GM21528 (cell line): ENCODE data around the gene CDH2.

Source experiments
- ATAC-seq: cut with Tn5 transposase; IDR thresholded peaks from one replicate; pipeline ENCODE4 v1.9.1; 2021; ENCODE audit warnings: mild to moderate bottlenecking, moderate library complexity; ENCODE audit not compliant: unreplicated experiment, low FRiP score

The CDH2 gene

GRCh38 chr18:28171837-28172236 lies 5.1 kb downstream of the CDH2 start:
- no peak for ATAC-seq

DNA sequence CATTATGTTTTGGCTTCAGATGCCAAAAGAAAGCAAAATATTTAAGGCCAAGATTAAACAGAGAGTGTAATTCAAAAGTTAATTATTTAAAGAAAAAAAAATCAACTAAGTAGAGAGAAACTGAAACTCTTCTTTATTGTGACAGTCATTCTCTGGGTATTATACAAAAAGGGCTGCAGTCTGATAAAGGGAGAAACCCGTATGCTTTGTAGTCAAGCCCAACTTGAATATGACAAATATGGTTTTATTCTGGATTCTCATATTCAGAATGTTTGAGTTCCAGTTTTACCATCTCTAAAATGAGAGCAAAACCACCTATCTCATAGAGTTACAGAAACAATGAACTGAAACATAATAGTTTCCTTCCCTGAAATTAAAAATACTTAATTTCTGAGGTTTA lies 8.2 kb downstream of the CDH2 start:
- ATAC-seq = no peak

GRCh38 chr18:28167835-28168349 lies 9.0 kb downstream of the CDH2 start:
- ATAC-seq = no peak

- ATAC-seq = no peak
These were observed 12.0 kb downstream of the CDH2 start for GRCh38 chr18:28164771-28165483.

DNA sequence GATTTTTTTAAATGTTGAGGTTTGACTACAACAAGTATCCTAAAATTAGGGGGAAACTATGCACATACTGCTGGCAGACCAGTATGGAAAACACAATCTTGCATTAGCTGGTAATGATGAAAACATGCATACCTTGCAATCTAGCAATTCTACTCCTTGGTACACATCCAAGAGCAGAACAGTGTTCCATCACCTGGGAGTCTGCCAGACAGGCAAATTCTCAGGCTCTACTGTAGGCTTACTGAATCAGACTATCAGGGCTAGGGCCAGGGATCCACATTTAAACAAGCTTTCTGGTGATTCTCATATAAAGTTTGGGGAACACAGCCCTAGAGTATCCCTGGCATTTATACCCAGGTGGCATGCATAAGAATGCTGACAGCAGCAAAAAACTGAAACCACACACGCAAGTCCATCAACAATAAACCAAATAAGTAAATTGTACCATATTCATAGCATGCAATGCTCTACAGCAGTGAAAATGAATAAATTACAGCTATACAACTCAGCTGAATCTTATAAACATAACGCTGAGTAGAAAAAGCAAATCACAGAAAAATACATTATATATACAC lies 13.6 kb downstream of the CDH2 start:
- ATAC-seq = no peak

- no peak for ATAC-seq
These were observed 15.0 kb downstream of the CDH2 start for GRCh38 chr18:28161608-28162599.

- ATAC-seq = no peak
These were observed 17.9 kb downstream of the CDH2 start for GRCh38 chr18:28159055-28159454.

GRCh38 chr18:28158083-28158581 lies 18.8 kb downstream of the CDH2 start:
- no peak for ATAC-seq

GRCh38 chr18:28153485-28154065 lies 23.4 kb downstream of the CDH2 start:
- no peak for ATAC-seq

- no peak for ATAC-seq
These were observed 24.2 kb downstream of the CDH2 start for GRCh38 chr18:28152754-28153153.

DNA sequence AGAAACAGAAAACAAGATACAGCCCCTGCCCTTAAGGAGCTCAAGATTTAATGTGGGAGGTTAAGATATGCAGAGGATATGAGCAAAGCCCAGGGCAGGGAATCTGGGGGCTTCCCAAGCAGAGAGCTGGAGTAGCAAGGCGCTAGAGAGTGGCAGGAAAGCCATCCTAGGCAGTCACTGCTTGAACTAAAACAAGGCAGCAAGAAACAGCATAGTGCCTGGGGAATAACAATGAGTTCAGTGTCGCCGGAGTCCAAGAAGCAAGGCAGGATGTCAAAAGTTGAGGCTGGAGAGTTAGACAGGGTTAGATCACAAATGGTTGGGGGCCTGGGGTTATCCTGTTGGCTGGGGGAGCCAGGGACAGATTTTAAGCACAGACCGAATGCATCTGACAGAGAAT lies 24.6 kb downstream of the CDH2 start:
- no peak for ATAC-seq

- no peak for ATAC-seq
These were observed 25.5 kb downstream of the CDH2 start for GRCh38 chr18:28151434-28151833.

DNA sequence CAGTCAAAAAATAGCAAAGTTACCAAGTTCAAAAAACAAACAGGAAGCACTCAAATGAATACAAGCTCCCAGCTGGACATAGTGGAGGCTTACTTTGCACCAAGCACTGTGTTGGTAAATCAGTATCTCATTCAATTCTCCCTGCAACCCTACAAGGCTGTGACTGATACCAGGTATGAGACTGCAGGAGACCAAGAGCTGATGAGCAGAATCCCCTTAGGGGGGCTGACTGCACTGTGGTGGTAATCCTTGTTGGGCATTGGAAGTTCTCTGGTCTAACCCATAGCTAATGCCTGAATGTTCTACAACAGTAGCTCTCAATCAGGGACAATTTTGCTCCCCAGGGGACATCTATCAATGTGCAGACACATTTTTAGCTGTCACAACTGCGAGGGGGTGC lies 26.0 kb downstream of the CDH2 start:
- no peak for ATAC-seq

DNA sequence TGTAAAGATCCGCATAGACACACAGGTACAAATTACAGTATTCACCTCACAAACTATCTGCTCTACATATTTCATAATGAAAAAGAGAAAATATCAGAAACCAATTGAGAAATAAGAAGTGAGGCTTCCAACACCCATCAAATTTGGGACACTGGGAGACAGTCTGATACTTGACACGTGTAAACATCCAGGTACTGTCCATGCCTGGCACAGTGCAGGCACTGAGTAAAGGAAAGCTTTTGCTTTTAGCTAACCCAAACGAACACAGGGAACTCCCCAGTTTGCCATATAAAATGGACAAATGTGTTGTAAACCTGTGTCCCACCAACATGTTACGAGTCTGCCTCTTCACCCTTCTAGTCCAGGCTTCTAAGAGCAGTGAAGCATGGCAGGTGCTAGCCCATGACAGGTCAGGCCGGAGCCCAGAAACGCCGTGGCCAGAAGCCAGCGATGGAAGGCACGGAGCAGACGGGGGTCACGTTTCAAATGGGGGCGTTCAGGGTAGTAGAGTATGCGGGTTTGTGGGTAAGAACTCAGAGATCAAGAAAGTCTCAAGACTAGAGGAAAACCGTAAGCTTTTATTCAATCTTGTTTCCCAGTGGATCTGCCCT lies 27.0 kb downstream of the CDH2 start:
- no peak for ATAC-seq

DNA sequence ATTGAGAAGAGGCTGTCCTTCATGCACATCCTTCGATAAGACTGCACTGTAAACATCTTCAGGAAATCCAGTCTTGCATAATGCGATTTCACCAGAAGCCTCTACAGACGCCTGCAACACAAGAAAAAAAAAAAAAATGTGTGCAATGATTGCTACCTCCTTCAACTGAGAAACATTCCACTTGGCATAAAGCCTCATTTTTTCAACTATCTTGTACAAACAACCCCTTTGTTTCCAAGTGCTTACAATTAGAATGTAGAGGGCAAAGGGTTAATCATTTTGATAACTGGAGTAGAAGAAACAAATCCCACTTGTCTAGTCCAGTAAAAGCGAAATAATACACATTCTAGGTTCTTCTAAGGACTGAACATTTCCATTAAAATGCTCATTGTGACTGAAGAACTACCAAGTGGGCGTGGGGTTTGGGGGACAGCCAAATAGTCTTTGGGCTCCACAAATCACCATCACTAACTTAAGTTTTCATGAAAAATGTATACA lies 29.2 kb downstream of the CDH2 start:
- ATAC-seq = no peak

DNA sequence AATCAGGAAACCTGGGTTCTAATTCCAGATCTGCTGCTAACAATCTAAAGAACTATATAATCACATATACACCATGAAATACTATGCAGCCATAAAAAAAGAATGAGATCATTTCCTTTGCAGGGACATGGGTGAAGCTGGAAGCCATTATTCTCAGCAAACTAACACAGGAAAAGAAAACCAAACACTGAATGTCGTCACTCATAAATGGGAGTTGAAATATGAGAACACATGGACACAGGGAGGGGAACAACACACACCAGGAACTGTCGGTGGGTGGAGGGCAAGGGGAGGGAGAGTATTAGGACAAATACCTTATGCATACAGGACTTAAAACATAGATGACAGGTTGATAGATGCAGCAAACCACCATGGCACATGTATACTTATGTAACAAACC lies 33.2 kb downstream of the CDH2 start:
- no peak for ATAC-seq

- no peak for ATAC-seq
These were observed 38.1 kb downstream of the CDH2 start for GRCh38 chr18:28138816-28139215.

DNA sequence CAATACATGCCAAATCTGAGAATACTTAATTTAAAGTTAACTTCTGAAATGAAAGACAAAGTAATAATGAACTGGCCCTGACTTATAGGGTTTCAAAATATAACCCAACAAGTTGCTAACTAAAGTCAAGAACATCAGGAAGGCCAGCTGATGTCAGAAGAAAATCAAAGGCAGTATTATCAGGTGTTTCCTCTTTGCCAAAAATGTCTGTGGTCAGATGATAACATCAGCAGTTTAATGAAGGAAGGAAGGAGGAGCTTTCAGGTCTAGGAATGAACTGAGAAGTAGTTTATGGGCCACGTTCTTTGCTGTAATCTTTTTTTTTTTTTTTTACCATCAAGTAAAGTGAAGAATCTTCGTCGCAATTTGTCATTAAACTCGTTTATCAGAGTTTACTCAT lies 40.9 kb downstream of the CDH2 start:
- no peak for ATAC-seq

DNA sequence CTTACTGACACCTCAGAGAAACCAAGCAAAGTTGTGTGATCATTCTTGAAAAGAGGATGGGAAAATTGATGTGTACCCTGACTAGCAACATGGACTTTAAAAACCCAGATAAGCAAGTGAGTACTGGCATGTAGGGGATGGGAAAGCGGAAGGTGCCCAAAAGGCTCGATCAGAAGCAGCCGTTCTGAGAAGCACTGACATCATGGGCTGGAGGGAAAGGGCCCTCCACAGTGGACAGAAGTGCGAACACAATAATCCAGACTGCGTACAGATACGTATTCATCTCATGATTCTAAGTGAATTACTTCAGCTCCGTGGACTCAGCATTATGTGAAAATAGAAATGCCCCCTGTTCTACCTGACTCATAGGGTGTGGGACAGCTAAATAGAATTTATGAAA lies 42.2 kb downstream of the CDH2 start:
- no peak for ATAC-seq

DNA sequence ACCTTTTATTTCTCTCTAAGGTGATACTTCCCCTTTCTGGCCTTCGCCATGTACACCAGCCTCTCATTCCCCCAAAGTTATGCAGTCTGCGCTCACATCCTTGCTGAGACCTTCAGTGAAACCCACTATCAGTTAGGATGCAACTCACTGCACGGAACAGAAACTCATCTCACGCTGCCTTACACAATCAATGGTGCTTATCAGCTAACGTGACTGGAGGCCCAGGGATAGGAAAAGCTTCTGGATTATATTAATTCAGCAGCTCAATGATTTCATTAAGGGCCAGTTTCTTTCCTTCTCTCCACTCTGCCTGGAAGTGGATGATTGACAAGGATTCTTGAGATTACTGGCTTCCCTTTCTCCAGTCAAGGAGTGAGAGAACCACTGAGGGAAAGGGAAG lies 44.8 kb downstream of the CDH2 start:
- no peak for ATAC-seq
